Measurements from ENCODE around the gene SNAPC3. TPM values are rescaled to one million over a fixed set of nuclear protein-coding genes. Genes with fewer than 3 reads are reported as not detected.
A peak's percentile ranks its signal among the peaks of the same experiment; 100 is the strongest.

SNAPC3 gene
- polyA plus RNA-seq, 12 donors, result 25.8 to 44.1 (median 31.7) TPM; not detected in 1

GRCh38 chr9:15485836-15486666 lies 63.4 kb downstream of the SNAPC3 start:
- DNase-seq, result peak; percentile 13

DNA sequence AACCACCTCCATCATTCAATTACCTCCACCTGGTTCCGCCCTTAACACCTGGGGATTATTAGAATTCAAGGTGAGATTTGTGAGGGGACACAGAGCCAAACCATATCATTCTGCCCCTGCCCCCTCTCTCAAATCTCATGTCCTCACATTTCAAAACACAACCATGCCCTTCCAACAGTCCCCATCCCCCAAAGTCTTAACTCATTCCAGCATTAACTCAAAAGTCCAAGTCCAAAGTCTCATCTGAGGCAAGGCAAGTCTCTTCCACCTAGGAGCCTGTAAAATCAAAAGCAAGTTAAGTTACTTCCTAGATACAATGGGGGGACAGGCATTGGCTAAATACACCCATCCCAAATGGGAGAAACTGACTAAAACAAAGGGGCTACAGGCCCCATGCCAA lies 69.3 kb downstream of the SNAPC3 start:
- DNase-seq, result no peak

DNA sequence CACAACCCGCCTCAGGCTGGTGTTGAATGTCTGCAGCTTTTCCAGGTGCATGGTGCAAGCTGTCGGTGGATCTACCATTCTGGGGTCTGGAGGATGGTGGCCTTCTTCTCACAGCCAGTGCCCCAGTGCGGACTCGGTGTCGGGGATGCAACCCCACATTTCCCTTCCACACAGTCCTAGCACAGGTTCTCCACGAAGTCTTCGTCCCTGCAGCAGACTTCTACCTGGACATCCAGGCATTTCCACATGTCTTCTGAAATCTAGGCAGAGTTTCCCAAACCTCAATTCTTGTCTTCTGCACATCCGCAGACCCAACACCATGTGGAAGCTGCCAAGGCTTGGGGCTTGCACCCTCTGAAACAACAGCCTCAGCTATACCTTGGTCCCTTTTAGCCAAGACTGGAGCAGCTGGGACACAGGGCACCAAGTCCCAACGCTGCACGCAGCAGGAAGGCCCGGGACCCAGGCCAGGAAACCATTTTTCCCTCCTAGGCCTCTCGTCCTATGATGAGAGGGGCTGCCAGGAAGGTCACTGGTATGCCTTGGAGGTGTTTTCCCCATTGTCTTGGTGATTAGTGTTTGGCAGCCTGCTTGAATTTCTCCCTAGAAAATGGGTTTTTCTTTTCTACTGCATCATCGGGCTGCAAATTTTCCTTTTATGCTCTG lies 69.9 kb downstream of the SNAPC3 start:
- no peak for DNase-seq

DNA sequence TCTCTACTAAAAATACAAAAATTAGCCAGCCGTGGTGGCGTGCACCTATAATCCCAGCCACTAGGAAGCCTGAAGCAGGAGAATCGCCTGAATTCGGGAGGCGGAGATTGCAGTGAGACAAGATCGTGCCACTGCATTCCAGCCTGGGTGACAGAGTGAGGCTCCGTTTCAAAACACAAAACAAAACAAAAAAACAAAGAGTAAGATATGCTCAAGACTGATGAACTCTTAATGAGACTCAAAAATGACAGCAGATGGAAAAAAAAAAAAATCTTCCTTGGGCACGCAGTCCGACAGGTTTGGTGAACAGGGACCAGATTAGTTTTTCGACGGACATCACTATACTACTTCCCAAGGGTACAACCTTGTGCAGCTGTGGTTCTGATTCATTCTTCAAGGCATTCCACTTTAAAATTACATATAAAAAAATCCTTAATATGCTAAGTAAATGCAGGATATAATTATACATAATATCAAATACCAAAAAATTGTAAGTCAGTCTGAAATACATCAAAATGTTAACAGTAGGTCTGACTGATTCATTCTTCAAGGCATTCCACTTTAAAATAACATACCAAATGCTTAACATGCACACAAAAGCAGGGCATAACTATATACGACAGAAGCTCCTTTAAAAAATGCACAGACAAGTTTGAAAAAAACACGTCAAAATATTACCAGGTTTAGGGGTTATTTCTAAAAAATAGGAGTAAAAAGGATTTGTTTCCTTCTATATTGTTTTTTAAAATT lies 75.7 kb downstream of the SNAPC3 start:
- DNase-seq, result no peak

- DNase-seq, result no peak
Observed at GRCh38 chr9:15499139-15499538, 76.5 kb downstream of the SNAPC3 start.

DNA sequence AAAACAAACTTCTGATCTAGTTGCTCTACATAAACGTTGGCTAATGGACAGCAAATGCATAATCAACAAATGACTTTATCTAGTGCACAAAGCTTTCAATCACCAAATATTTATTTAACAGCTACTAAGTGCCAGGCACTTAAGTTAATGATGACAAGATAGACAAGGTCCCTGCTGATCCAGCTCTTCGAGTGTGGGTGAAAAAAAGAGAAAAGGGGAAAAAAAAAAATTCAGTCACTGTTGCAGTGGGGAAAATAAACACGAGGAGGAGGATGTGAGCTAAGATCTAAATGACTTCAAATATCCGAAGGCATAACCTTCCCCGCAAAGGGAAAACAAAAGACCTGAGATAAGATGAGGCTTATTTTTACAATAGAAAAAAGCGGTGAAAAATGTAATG lies 78.5 kb downstream of the SNAPC3 start:
- no peak for DNase-seq

GRCh38 chr9:15501803-15502202 lies 79.1 kb downstream of the SNAPC3 start:
- no peak for DNase-seq

GRCh38 chr9:15505921-15506320 lies 83.2 kb downstream of the SNAPC3 start:
- no peak for DNase-seq

- DNase-seq, result peak; percentile 40
Observed at GRCh38 chr9:15509931-15510788, 87.5 kb downstream of the SNAPC3 start.

GRCh38 chr9:15510789-15511575 lies 88.3 kb downstream of the SNAPC3 start, which contains the start of gene PSIP1:
Gene PSIP1, minus strand, starts transcription at chr9:15510970. Its CDS starts 782 bp downstream, at chr9:15510188.
- peak; percentile 92 for DNase-seq

Other genes with a start within 250 kb of the SNAPC3 start
- 1 to 10 TPM in 11 of 12 donors, not detected in 1; 2.0 to 6.3 (median 2.8) TPM for gene TTC39B, start 115.7 kb upstream of the SNAPC3 start, polyA plus RNA-seq (ENCODE audit: insufficient read length in 12 of 12)
- gene PSIP1, start 88.1 kb downstream of the SNAPC3 start, polyA plus RNA-seq (ENCODE audit: insufficient read length in 12 of 12), result 100 to 1,000 TPM in 5 of 12 donors, 10 to 100 TPM in 6, not detected in 1; 61.2 to 173 (median 91.6) TPM
- gene CCDC171, start 130.2 kb downstream of the SNAPC3 start, polyA plus RNA-seq (ENCODE audit: insufficient read length in 12 of 12), result 1 to 10 TPM in 11 of 12 donors, not detected in 1; 1.6 to 5.0 (median 2.9) TPM

All from muscle of arm (tissue), 12 donors.